Stimulated activated CD4-positive, alpha-beta T cell treated with anti-CD3 and anti-CD28 coated beads, Interleukin-12 subunit alpha, Interleukin-12 subunit beta, amount 100 ng/mL, for 24 hours (primary cell): ENCODE measurements around the gene GAGE12D.
"Not testable (repeated sequence)": the region's sequence is repeated elsewhere in the genome, so short reads cannot be mapped to it uniquely, and the experiment has no call there.

Source experiments
- DNase-seq, 2 experiments: peaks; one replicate each; pipeline ENCODE4 v3.0.0-alpha.2; 2020; ENCODE audit warnings: low read depth in 2 of 2

GAGE12D gene

GRCh38 chrX:49541433-49541832, at the start of gene GAGE12D:
TSS of gene GAGE12D (plus strand) at chrX:49541733. CDS start at chrX:49542888, 1,155 bp downstream.
- not testable (repeated sequence) for DNase-seq

- not testable (repeated sequence) for DNase-seq
Measured at GRCh38 chrX:49531877-49532276, 9.7 kb upstream of the GAGE12D start, which contains the start of gene GAGE12C. TSS of gene GAGE12C (plus strand) at chrX:49532177. CDS start at chrX:49533332, 1,155 bp downstream.

GRCh38 chrX:49550989-49551388, 9.5 kb downstream of the GAGE12D start, which contains the start of gene GAGE12E:
TSS of gene GAGE12E (plus strand) at chrX:49551289. CDS start at chrX:49552444, 1,155 bp downstream.
- not testable (repeated sequence) for DNase-seq

GRCh38 chrX:49560542-49560941, 19.0 kb downstream of the GAGE12D start, which contains the start of gene GAGE12F:
TSS of gene GAGE12F (plus strand) at chrX:49560842. CDS start at chrX:49561997, 1,155 bp downstream.
- DNase-seq: not testable (repeated sequence)

- not testable (repeated sequence) for DNase-seq
Measured at GRCh38 chrX:49568728-49569127, 27.2 kb downstream of the GAGE12D start.

GRCh38 chrX:49569152-49569551, 27.6 kb downstream of the GAGE12D start:
- DNase-seq: not testable (repeated sequence)

- not testable (repeated sequence) for DNase-seq
Measured at GRCh38 chrX:49570100-49570499, 28.6 kb downstream of the GAGE12D start, which contains the start of gene GAGE12G. TSS of gene GAGE12G (plus strand) at chrX:49570400. CDS start at chrX:49571555, 1,155 bp downstream.

GRCh38 chrX:49579649-49580048, 38.1 kb downstream of the GAGE12D start, which contains the start of gene GAGE12H:
TSS of gene GAGE12H (plus strand) at chrX:49579949. CDS start at chrX:49581104, 1,155 bp downstream.
- DNase-seq: not testable (repeated sequence)

GRCh38 chrX:49589196-49589595, 47.7 kb downstream of the GAGE12D start, which contains the start of gene GAGE2A:
TSS of gene GAGE2A (plus strand) at chrX:49589496. CDS start at chrX:49590651, 1,155 bp downstream.
- DNase-seq: not testable (repeated sequence)

- not testable (repeated sequence) for DNase-seq
Measured at GRCh38 chrX:49589769-49590478, 48.4 kb downstream of the GAGE12D start.

GRCh38 chrX:49590488-49590887, 49.0 kb downstream of the GAGE12D start:
- not testable (repeated sequence) for DNase-seq
